Neural cell (in vitro differentiated cells): ENCODE data around the gene HHATL. TPM values are rescaled to one million over a fixed set of nuclear protein-coding genes. Genes with fewer than 3 reads are reported as not detected.

Source experiments
- H2AFZ ChIP-seq: fragments of 200-600, 300-800 bp; sonication (generic), shearing (Covaris generic); 2 replicates; pipeline ENCODE4 v1.6.0; 2014; ENCODE audit warnings: low read depth, mild to moderate bottlenecking, antibody characterized with exemption, low read length, moderate library complexity
- H3F3A ChIP-seq: fragments of 200-600 bp; shearing (Covaris generic); 2 replicates; pipeline ENCODE4 v1.6.1; 2016; ENCODE audit warnings: mild to moderate bottlenecking, moderate library complexity, mixed read lengths, antibody characterized with exemption, low read length; ENCODE audit not compliant: insufficient read depth, poor library complexity, severe bottlenecking
- H3K27ac ChIP-seq: fragments of 200-600, 300-800 bp; sonication (generic), shearing (Covaris generic); 2 replicates; pipeline ENCODE4 v1.5.1; 2014; ENCODE audit warnings: mild to moderate bottlenecking, low read length, moderate library complexity
- H3K27me3 ChIP-seq: fragments of 300-800, 200-600 bp; sonication (generic), shearing (Covaris generic); 2 replicates; pipeline ENCODE4 v1.6.0; 2014; ENCODE audit warnings: mild to moderate bottlenecking, low read depth, low read length, moderate library complexity; ENCODE audit not compliant: insufficient read depth
- H3K36me3 ChIP-seq: fragments of 300-800, 200-600 bp; sonication (generic), shearing (Covaris generic); 2 replicates; pipeline ENCODE4 v1.5.1; 2014; ENCODE audit warnings: mild to moderate bottlenecking, antibody characterized with exemption, low read length, moderate library complexity; ENCODE audit not compliant: insufficient read depth
- H3K4me2 ChIP-seq: fragments of 300-800, 200-600 bp; sonication (generic), shearing (Covaris generic); 2 replicates; pipeline ENCODE4 v1.6.0; 2014; ENCODE audit warnings: mild to moderate bottlenecking, low read length
- H3K4me3 ChIP-seq: fragments of 300-800, 200-600 bp; sonication (generic), shearing (Covaris generic); 2 replicates; pipeline ENCODE4 v1.5.1; 2014; ENCODE audit warnings: mild to moderate bottlenecking, low read length, moderate library complexity
- H3K79me2 ChIP-seq: fragments of 200-600 bp; shearing (Covaris generic); replicated peaks from 2 replicates; pipeline ENCODE4 v1.6.0; 2014; ENCODE audit warnings: mild to moderate bottlenecking, low read length, moderate library complexity; ENCODE audit not compliant: insufficient read depth
- H3K9ac ChIP-seq: fragments of 300-800, 200-600 bp; sonication (generic), shearing (Covaris generic); 2 replicates; pipeline ENCODE4 v1.6.1; 2016; ENCODE audit warnings: mild to moderate bottlenecking, low read length, mixed read lengths
- H3K9me2 ChIP-seq: fragments of 200-600 bp; shearing (Covaris generic); 2 replicates; pipeline ENCODE4 v1.6.1; 2016; ENCODE audit warnings: mild to moderate bottlenecking, low read length, mixed read lengths; ENCODE audit not compliant: insufficient read depth
- H3K9me3 ChIP-seq: fragments of 200-600, 300-800 bp; sonication (generic), shearing (Covaris generic); 2 replicates; pipeline ENCODE4 v1.6.1; 2016; ENCODE audit warnings: mild to moderate bottlenecking, mixed run types, low read length, moderate library complexity, mixed read lengths
- H4K20me1 ChIP-seq: fragments of 200-600 bp; shearing (Covaris generic); 2 replicates; pipeline ENCODE4 v1.6.1; 2016; ENCODE audit warnings: mild to moderate bottlenecking, mixed run types; ENCODE audit not compliant: insufficient read depth
- EP300 ChIP-seq: fragments of 450-650 bp; conservative IDR thresholded peaks from 2 replicates; pipeline ENCODE4 v1.6.1; 2014; ENCODE audit warnings: antibody characterized with exemption, mild to moderate bottlenecking, moderate library complexity; ENCODE audit not compliant: poor library complexity, severe bottlenecking
- EZH2 ChIP-seq: fragments of 200-600, 300-800 bp; shearing (Covaris generic), sonication (generic); IDR thresholded peaks from 2 replicates; pipeline ENCODE4 v1.6.1; 2014; ENCODE audit warnings: antibody characterized with exemption, low read length, borderline replicate concordance, mild to moderate bottlenecking; ENCODE audit not compliant: insufficient read depth, poor library complexity, severe bottlenecking
- MXI1 ChIP-seq: fragments of 450-650 bp; conservative IDR thresholded peaks from 2 replicates; pipeline ENCODE4 v1.6.1; 2014; ENCODE audit warnings: antibody characterized with exemption, mild to moderate bottlenecking; ENCODE audit not compliant: poor library complexity, severe bottlenecking
- POLR2AphosphoS5 ChIP-seq: IDR thresholded peaks from 2 replicates; pipeline ENCODE4 v1.6.1; 2012
- RAD21 ChIP-seq: fragments of 450-650 bp; conservative IDR thresholded peaks from 2 replicates; pipeline ENCODE4 v1.6.1; 2014; ENCODE audit warnings: antibody characterized with exemption, mild to moderate bottlenecking, moderate library complexity
- SMC3 ChIP-seq: fragments of 450-650 bp; conservative IDR thresholded peaks from 2 replicates; pipeline ENCODE4 v1.6.1; 2014; ENCODE audit warnings: antibody characterized with exemption, mild to moderate bottlenecking, moderate library complexity; ENCODE audit not compliant: poor library complexity
- TAF1 ChIP-seq: IDR thresholded peaks from 2 replicates; pipeline ENCODE4 v1.6.1; 2012; ENCODE audit warnings: low read depth
- polyA plus RNA-seq: library from polyadenylated mRNA; depleted of rRNA; stranded (reverse); fragments of >200 nt; gene quantifications from 2 replicates; pipeline ENCODE4 v1.2.3, GENCODE V29; 2014
- TF ChIP-seq, protein P1 (sequence below): fragments of 450-650 bp; IDR thresholded peaks from 2 replicates; pipeline ENCODE4 v1.5.1; 2014; ENCODE audit warnings: antibody characterized with exemption, mild to moderate bottlenecking, moderate library complexity; ENCODE audit not compliant: poor library complexity, severe bottlenecking
- TF ChIP-seq, protein P2 (sequence below): IDR thresholded peaks from 2 replicates; pipeline ENCODE4 v1.6.1; 2012; ENCODE audit warnings: borderline replicate concordance

Gene HHATL
- polyA plus RNA-seq, 1 donor from 2014 or later = not detected

DNA sequence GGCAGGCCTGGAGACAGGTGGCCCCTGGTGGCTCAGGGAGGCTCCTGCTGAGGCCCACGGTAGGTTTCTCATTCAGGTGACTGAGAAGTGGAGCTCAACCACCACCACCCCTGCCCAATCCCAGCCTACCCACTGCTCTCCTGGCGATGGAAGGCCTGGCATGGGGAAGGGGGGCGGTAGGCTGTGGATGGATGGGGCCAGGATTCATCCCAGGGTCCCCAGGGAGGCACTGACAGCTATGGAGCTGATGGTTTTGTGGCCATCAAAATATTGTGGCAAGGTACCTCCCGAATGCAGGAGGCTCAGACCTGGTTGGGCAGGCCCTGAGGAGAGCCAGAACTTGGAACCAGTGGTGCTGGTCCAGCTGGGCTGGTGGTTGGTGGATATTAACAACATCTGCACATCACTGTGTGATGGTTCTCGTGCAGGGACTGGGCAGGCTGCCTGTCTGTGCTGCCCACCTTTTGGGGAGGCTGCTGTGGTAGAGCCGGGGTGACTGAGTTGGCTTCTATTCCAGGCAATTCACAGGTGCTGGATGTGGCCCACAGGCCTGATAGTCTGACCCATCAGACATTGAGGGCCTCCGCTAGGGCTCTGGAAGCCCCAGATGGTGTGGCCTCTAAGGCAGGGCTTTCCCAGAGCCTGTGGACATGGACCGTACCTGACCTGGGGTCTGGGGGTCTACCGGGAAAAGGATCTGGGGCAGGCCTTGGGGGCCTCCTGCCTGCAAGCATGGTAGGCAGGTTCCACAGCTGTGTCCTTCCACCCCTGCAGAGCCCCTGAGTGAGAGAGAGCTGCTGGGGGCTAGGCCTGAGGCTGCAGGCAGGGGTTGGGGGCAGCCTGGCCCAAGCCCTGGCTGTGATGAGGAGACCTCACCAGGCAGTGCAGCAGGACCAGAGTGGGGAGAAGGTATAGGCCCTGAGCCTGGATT is 45.7 kb downstream of the HHATL start:
- H2AFZ ChIP-seq = no peak overlapping the region
- H3K27ac ChIP-seq = no peak overlapping the region

DNA sequence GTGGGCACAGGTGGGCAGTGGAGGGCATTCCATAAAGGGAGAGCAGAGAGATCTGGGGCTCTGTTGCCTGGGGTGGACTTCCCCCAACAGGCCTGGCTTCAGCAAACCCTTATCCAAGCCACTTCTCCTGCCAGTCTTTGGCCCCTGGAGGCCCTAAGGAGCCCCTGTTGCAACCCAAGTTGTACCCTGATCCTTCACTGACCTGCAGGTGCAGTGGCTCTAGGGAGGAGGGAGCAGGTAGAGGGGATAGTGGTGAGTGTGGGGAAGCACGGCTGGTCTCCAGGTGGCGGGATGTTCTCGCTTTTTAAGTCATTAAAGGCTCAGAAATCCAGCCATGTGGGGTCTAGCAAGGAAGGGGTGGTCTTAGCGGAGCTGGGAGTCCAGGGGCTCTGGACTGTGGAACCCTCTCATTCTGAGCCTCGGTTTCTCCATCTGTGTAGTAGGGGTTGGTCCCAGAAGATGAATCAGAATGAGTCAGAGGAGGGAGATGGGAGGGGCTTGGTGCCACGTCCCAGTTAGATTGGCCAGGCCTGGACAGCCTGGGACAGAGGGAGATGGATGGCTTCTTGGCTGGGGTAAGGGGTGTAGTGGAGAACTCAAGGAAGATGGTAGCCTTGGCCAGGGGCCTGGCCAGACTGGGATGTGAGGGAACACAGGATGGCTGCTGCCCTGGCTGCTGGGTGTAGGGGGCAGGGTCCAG is 46.5 kb downstream of the HHATL start:
- H3K27ac ChIP-seq = no peak overlapping the region
- H4K20me1 ChIP-seq = no peaks in the 10 kb centered on the region
- H3K9ac ChIP-seq = no peak overlapping the region
- H3K9me2 ChIP-seq = no peaks in the 10 kb centered on the region
- H3K36me3 ChIP-seq = no peaks in the 10 kb centered on the region
- no peak overlapping the region for H2AFZ ChIP-seq
- no peaks in the 10 kb centered on the region for H3F3A ChIP-seq
- H3K9me3 ChIP-seq = no peaks in the 10 kb centered on the region
- no peak overlapping the region for H3K4me2 ChIP-seq
- H3K79me2 ChIP-seq = no peaks in the 10 kb centered on the region
- H3K27me3 ChIP-seq = no peaks in the 10 kb centered on the region
- H3K4me3 ChIP-seq = no peak overlapping the region
- TF ChIP-seq TAF1 (no peak), MXI1 (no peak), RAD21 (no peak), EP300 (no peak), EZH2 (no peak), POLR2AphosphoS5 (no peak), SMC3 (no peak)
- TF ChIP-seq, protein P1, sequence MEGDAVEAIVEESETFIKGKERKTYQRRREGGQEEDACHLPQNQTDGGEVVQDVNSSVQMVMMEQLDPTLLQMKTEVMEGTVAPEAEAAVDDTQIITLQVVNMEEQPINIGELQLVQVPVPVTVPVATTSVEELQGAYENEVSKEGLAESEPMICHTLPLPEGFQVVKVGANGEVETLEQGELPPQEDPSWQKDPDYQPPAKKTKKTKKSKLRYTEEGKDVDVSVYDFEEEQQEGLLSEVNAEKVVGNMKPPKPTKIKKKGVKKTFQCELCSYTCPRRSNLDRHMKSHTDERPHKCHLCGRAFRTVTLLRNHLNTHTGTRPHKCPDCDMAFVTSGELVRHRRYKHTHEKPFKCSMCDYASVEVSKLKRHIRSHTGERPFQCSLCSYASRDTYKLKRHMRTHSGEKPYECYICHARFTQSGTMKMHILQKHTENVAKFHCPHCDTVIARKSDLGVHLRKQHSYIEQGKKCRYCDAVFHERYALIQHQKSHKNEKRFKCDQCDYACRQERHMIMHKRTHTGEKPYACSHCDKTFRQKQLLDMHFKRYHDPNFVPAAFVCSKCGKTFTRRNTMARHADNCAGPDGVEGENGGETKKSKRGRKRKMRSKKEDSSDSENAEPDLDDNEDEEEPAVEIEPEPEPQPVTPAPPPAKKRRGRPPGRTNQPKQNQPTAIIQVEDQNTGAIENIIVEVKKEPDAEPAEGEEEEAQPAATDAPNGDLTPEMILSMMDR = no peak

More for the DNA sequence above, 45.7 kb downstream of the HHATL start:
- TF ChIP-seq, protein P2, sequence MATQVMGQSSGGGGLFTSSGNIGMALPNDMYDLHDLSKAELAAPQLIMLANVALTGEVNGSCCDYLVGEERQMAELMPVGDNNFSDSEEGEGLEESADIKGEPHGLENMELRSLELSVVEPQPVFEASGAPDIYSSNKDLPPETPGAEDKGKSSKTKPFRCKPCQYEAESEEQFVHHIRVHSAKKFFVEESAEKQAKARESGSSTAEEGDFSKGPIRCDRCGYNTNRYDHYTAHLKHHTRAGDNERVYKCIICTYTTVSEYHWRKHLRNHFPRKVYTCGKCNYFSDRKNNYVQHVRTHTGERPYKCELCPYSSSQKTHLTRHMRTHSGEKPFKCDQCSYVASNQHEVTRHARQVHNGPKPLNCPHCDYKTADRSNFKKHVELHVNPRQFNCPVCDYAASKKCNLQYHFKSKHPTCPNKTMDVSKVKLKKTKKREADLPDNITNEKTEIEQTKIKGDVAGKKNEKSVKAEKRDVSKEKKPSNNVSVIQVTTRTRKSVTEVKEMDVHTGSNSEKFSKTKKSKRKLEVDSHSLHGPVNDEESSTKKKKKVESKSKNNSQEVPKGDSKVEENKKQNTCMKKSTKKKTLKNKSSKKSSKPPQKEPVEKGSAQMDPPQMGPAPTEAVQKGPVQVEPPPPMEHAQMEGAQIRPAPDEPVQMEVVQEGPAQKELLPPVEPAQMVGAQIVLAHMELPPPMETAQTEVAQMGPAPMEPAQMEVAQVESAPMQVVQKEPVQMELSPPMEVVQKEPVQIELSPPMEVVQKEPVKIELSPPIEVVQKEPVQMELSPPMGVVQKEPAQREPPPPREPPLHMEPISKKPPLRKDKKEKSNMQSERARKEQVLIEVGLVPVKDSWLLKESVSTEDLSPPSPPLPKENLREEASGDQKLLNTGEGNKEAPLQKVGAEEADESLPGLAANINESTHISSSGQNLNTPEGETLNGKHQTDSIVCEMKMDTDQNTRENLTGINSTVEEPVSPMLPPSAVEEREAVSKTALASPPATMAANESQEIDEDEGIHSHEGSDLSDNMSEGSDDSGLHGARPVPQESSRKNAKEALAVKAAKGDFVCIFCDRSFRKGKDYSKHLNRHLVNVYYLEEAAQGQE = no peak
- TF ChIP-seq SMC3 (no peak), POLR2AphosphoS5 (no peak), EZH2 (no peak), RAD21 (no peak), MXI1 (no peak), EP300 (no peak), TAF1 (no peak)
- TF ChIP-seq, protein P1 = no peak
- Histone ChIP-seq H3K4me3 (no peak overlapping the region), H3K9ac (no peak overlapping the region), H3F3A (no peaks in the 10 kb centered on the region), H3K79me2 (no peaks in the 10 kb centered on the region), H3K27me3 (no peaks in the 10 kb centered on the region), H3K9me3 (no peaks in the 10 kb centered on the region), H3K36me3 (no peaks in the 10 kb centered on the region), H4K20me1 (no peaks in the 10 kb centered on the region), H3K4me2 (no peak overlapping the region), H3K9me2 (no peaks in the 10 kb centered on the region)
